SK-N-SH treated with all-trans-retinoic acid at 6 μM for 48 hours (cell line): ENCODE data around the gene HDDC3.

Source experiments
- GLIS3 ChIP-seq: fragments of 250-450 bp; sonication (Bioruptor Pico); IDR thresholded peaks from 2 replicates; pipeline ENCODE4 v1.5.0; 2020; ENCODE audit warnings: mild to moderate bottlenecking, moderate library complexity
- ZFP30 ChIP-seq: fragments of 450-650 bp; formaldehyde crosslinking; IDR thresholded peaks from 2 replicates; pipeline ENCODE4 v1.5.0; 2022; ENCODE audit warnings: mild to moderate bottlenecking, moderate library complexity

GRCh38 chr15:90912770-90913075 is 19.6 kb downstream of the HDDC3 start:
- TF ChIP-seq GLIS3 (CRISPR knock-in tag) (no peak), ZFP30 (CRISPR knock-in tag) (no peak)
